ENCODE results near the gene ABCA3.

DNA sequence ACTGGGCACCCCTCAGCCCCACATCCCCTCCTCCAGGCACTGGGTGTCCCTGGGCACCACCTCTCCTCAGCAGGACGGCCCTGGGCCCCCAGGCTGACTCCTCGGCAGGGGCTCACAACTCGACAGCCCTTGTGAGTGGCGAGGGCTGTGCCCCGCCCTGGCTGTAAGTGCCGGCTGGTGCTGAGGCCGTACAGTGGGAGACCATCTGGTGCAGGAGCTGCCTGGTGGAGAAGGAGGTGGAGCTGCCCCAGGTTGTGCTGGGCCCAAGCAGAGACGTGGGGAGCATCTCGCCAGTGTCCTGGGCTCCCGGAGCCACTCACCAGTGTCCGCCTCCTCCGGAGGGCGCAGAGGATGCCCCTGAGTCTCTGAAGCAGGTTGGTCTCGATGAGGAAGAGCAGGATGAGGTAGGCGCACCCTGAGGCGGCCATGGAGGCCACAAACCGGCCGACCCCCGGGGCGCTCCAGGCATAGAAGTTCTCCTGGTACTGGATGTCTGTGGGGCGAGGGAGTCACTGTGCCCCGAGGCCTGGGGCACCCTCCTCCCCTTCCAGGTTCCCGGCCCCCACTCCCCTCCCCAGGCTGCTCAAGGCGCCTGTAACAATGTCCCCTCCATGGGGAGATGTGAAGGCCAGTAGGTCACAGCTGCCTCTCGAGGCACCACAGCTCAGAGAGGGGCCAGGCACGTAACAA, 57.5 kb downstream of the ABCA3 start:
- TF ChIP-seq, protein P1, sequence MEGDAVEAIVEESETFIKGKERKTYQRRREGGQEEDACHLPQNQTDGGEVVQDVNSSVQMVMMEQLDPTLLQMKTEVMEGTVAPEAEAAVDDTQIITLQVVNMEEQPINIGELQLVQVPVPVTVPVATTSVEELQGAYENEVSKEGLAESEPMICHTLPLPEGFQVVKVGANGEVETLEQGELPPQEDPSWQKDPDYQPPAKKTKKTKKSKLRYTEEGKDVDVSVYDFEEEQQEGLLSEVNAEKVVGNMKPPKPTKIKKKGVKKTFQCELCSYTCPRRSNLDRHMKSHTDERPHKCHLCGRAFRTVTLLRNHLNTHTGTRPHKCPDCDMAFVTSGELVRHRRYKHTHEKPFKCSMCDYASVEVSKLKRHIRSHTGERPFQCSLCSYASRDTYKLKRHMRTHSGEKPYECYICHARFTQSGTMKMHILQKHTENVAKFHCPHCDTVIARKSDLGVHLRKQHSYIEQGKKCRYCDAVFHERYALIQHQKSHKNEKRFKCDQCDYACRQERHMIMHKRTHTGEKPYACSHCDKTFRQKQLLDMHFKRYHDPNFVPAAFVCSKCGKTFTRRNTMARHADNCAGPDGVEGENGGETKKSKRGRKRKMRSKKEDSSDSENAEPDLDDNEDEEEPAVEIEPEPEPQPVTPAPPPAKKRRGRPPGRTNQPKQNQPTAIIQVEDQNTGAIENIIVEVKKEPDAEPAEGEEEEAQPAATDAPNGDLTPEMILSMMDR (conservative IDR thresholded peaks at IDR 0.05; ENCODE audit: low read depth, low read length) = no peak
- TF ChIP-seq EZH2 (IDR thresholded peaks at IDR 0.05; ENCODE audit: borderline replicate concordance, low read depth, low read length, poor library complexity, severe bottlenecking) = no peak
